Prostate gland (tissue), 2 donors: ENCODE data around the gene TMEM132D.

ENCODE experiments used
- POLR2A ChIP-seq: fragments of 450-650 bp; IDR thresholded peaks from one replicate; pipeline ENCODE4 v1.6.1; 2016; ENCODE audit warnings: antibody characterized with exemption, mild to moderate bottlenecking
- POLR2AphosphoS5 ChIP-seq: sonication (generic); formaldehyde crosslinking; IDR thresholded peaks from one replicate; pipeline ENCODE4 v1.6.1; 2017; ENCODE audit warnings: antibody characterized with exemption
- TF ChIP-seq, protein P1 (sequence below), 4 experiments: fragments of 200-600 bp in 2 of 4; fragments of 450-650 bp in 2 of 4; sonication (generic) in 2 of 4; IDR thresholded peaks; 1 replicate in 3 of 4; 2 replicates in 1 of 4; pipeline ENCODE4 v1.5.1; 2016 to 2019; ENCODE audit warnings: antibody characterized with exemption in 4 of 4, mild to moderate bottlenecking in 2 of 4, moderate library complexity in 2 of 4

GRCh38 chr12:129848876-129849275 lies 54.9 kb downstream of the TMEM132D start:
- TF ChIP-seq, protein P1, sequence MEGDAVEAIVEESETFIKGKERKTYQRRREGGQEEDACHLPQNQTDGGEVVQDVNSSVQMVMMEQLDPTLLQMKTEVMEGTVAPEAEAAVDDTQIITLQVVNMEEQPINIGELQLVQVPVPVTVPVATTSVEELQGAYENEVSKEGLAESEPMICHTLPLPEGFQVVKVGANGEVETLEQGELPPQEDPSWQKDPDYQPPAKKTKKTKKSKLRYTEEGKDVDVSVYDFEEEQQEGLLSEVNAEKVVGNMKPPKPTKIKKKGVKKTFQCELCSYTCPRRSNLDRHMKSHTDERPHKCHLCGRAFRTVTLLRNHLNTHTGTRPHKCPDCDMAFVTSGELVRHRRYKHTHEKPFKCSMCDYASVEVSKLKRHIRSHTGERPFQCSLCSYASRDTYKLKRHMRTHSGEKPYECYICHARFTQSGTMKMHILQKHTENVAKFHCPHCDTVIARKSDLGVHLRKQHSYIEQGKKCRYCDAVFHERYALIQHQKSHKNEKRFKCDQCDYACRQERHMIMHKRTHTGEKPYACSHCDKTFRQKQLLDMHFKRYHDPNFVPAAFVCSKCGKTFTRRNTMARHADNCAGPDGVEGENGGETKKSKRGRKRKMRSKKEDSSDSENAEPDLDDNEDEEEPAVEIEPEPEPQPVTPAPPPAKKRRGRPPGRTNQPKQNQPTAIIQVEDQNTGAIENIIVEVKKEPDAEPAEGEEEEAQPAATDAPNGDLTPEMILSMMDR (IDR thresholded peaks at IDR 0.05) = no peak
- TF ChIP-seq POLR2A = no peak
- no peak for TF ChIP-seq POLR2AphosphoS5
